GM23338 (cell line): ENCODE results near the gene MTHFR. TPM values are rescaled to one million over a fixed set of nuclear protein-coding genes. Genes with fewer than 3 reads are reported as not detected.

ENCODE experiments used
- ATAC-seq: fragments of 200-7000 bp; cut with Tn5 transposase; 3 replicates; pipeline ENCODE4 v1.9.1; 2020
- DNase-seq: peaks from one replicate; pipeline ENCODE4 v3.0.0-alpha.2; 2015; ENCODE audit warnings: low spot score
- H2AFZ ChIP-seq: fragments of 200-600 bp; sonication (generic); 2 replicates; pipeline ENCODE4 v1.8.0; 2016; ENCODE audit warnings: antibody characterized with exemption, mild to moderate bottlenecking, moderate library complexity
- H3F3A ChIP-seq: fragments of 200-600 bp; sonication (generic); replicated peaks from 2 replicates; pipeline ENCODE4 v1.8.0; 2017; ENCODE audit warnings: antibody characterized with exemption, mixed run types, low read depth
- H3K27ac ChIP-seq: fragments of 200-600 bp; sonication (generic); 2 replicates; pipeline ENCODE4 v1.6.1; 2016; ENCODE audit warnings: low read depth
- H3K27me3 ChIP-seq: fragments of 200-600 bp; sonication (generic); 2 replicates; pipeline ENCODE4 v1.8.0; 2016; ENCODE audit warnings: mild to moderate bottlenecking, mixed run types, moderate library complexity; ENCODE audit not compliant: insufficient read depth
- H3K36me3 ChIP-seq: fragments of 200-600 bp; sonication (generic); 2 replicates; pipeline ENCODE4 v1.8.0; 2016; ENCODE audit warnings: mild to moderate bottlenecking; ENCODE audit not compliant: insufficient read depth
- H3K4me1 ChIP-seq: fragments of 200-600 bp; sonication (generic); 2 replicates; pipeline ENCODE4 v1.8.0; 2016; ENCODE audit warnings: mild to moderate bottlenecking, moderate library complexity; ENCODE audit not compliant: insufficient read depth
- H3K4me2 ChIP-seq: fragments of 200-600 bp; sonication (generic); 2 replicates; pipeline ENCODE4 v1.7.1; 2017; ENCODE audit warnings: mixed run types
- H3K4me3 ChIP-seq: fragments of 200-600 bp; sonication (generic); 2 replicates; pipeline ENCODE4 v1.6.1; 2016; ENCODE audit warnings: mixed run types
- H3K79me2 ChIP-seq: fragments of 200-600 bp; sonication (generic); replicated peaks from 2 replicates; pipeline ENCODE4 v1.8.0; 2017; ENCODE audit warnings: mild to moderate bottlenecking; ENCODE audit not compliant: insufficient read depth
- H3K9me2 ChIP-seq: fragments of 200-600 bp; sonication (generic); 2 replicates; pipeline ENCODE4 v1.8.0; 2017; ENCODE audit not compliant: insufficient read depth
- H4K20me1 ChIP-seq: fragments of 200-600 bp; sonication (generic); replicated peaks from 2 replicates; pipeline ENCODE4 v1.8.0; 2017; ENCODE audit warnings: mild to moderate bottlenecking; ENCODE audit not compliant: insufficient read depth
- H3K27ac Mint-ChIP-seq: 2 replicates; pipeline ENCODE4 v1.8.0; 2020; ENCODE audit warnings: inconsistent platforms, mild to moderate bottlenecking, moderate library complexity, mixed read lengths
- H3K27me3 Mint-ChIP-seq: 3 replicates; pipeline ENCODE4 v1.8.0; 2022; ENCODE audit warnings: low read depth, mild to moderate bottlenecking, moderate library complexity, mixed read lengths, inconsistent platforms; ENCODE audit not compliant: insufficient read depth, poor library complexity
- H3K36me3 Mint-ChIP-seq: 3 replicates; pipeline ENCODE4 v1.8.0; 2021; ENCODE audit warnings: low read depth, mild to moderate bottlenecking, inconsistent platforms, moderate library complexity, mixed read lengths
- H3K4me1 Mint-ChIP-seq: 3 replicates; pipeline ENCODE4 v1.8.0; 2020; ENCODE audit warnings: mild to moderate bottlenecking, inconsistent platforms, mixed read lengths
- H3K4me3 Mint-ChIP-seq: 3 replicates; pipeline ENCODE4 v1.8.0; 2021; ENCODE audit warnings: moderate library complexity, mild to moderate bottlenecking, inconsistent platforms, mixed read lengths
- H3K9me3 Mint-ChIP-seq: 3 replicates; pipeline ENCODE4 v1.8.0; 2020; ENCODE audit warnings: moderate library complexity, mild to moderate bottlenecking, inconsistent platforms, mixed read lengths
- CREB1 ChIP-seq: fragments of 250-450 bp; sonication (Bioruptor Pico); IDR thresholded peaks from 2 replicates; pipeline ENCODE4 v1.5.0; 2020; ENCODE audit warnings: low read depth, mild to moderate bottlenecking, moderate library complexity
- CTCF ChIP-seq, 2 experiments: fragments of 200-600 bp in 1 of 2; sonication (generic) in 1 of 2; conservative IDR thresholded peaks; 2 replicates each; pipeline versions ENCODE4 v1.5.1 to v1.6.1; 2016 to 2017; ENCODE audit warnings: antibody characterized with exemption in 2 of 2, low read depth in 2 of 2, mild to moderate bottlenecking in 2 of 2, moderate library complexity in 1 of 2
- EZH2 ChIP-seq: fragments of 200-600 bp; sonication (generic); IDR thresholded peaks from one replicate; pipeline ENCODE4 v1.8.0; 2017; ENCODE audit warnings: antibody characterized with exemption, mild to moderate bottlenecking, low read depth; ENCODE audit not compliant: unreplicated experiment
- EZH2phosphoT487 ChIP-seq: fragments of 200-600 bp; sonication (generic); IDR thresholded peaks from one replicate; pipeline ENCODE4 v1.8.1; 2018; ENCODE audit warnings: antibody characterized with exemption; ENCODE audit not compliant: unreplicated experiment
- JUNB ChIP-seq: IDR thresholded peaks from one replicate; pipeline ENCODE4 v1.6.1; 2016; ENCODE audit warnings: antibody characterized with exemption; ENCODE audit not compliant: unreplicated experiment
- NANOG ChIP-seq: IDR thresholded peaks from 2 replicates; pipeline ENCODE4 v1.6.1; 2016; ENCODE audit warnings: antibody characterized with exemption, borderline replicate concordance
- POLR2AphosphoS5 ChIP-seq: IDR thresholded peaks from 2 replicates; pipeline ENCODE4 v1.6.1; 2016; ENCODE audit warnings: antibody characterized with exemption, low read depth
- REST ChIP-seq: IDR thresholded peaks from one replicate; pipeline ENCODE4 v1.6.1; 2018; ENCODE audit warnings: antibody characterized with exemption; ENCODE audit not compliant: unreplicated experiment
- STAT1 ChIP-seq: IDR thresholded peaks from one replicate; pipeline ENCODE4 v1.6.1; 2016; ENCODE audit warnings: antibody characterized with exemption; ENCODE audit not compliant: unreplicated experiment
- ZNF114 ChIP-seq: fragments of 250-450 bp; sonication (Bioruptor Pico); IDR thresholded peaks from 2 replicates; pipeline ENCODE4 v1.5.0; 2020; ENCODE audit warnings: mild to moderate bottlenecking, moderate library complexity
- ZNF331 ChIP-seq: fragments of 250-450 bp; sonication (Bioruptor Pico); IDR thresholded peaks from 2 replicates; pipeline ENCODE4 v1.5.0; 2020; ENCODE audit warnings: low read depth, mild to moderate bottlenecking, moderate library complexity
- ZNF462 ChIP-seq: fragments of 250-450 bp; sonication (Bioruptor Pico); IDR thresholded peaks from 2 replicates; pipeline ENCODE4 v1.5.0; 2020; ENCODE audit warnings: mild to moderate bottlenecking, moderate library complexity
- polyA plus RNA-seq: library from polyadenylated mRNA; unstranded; fragments of >200 nt; fragmentation: Nextera tagmentation; extraction: Ambion mirVana; gene quantifications from 2 replicates; pipeline ENCODE4 v1.2.1, GENCODE V29; 2016
- total RNA-seq: library from RNA; depleted of rRNA; stranded (reverse); fragments of >200 nt; shearing (Covaris generic); gene quantifications from 2 replicates; pipeline ENCODE4 v1.2.3, GENCODE V29; 2014
- TF ChIP-seq, protein P1 (sequence below): IDR thresholded peaks from 2 replicates; pipeline ENCODE4 v1.6.1; 2016; ENCODE audit warnings: antibody characterized with exemption

MTHFR gene
- total and polyA plus RNA-seq, 2 experiments from 2014 or later, result 6.9 to 21.6 TPM

GRCh38 chr1:11847667-11848372, 42.1 kb upstream of the MTHFR start, which contains the start of gene NPPA:
NPPA (minus strand) TSS chr1:11847783; CDS start chr1:11847684, 99 bp downstream.
- TF ChIP-seq ZNF114 (CRISPR knock-in tag) (no peak), ZNF462 (no peak), EZH2phosphoT487 (no peak), REST (no peak), CTCF (conservative IDR thresholded peaks at IDR 0.05; ENCODE audit: low read depth in 2 of 2) (no peak), POLR2AphosphoS5 (no peak), NANOG (no peak), EZH2 (no peak), STAT1 (no peak), CREB1 (CRISPR knock-in tag) (no peak), ZNF331 (no peak), JUNB (no peak)
- TF ChIP-seq, protein P1, sequence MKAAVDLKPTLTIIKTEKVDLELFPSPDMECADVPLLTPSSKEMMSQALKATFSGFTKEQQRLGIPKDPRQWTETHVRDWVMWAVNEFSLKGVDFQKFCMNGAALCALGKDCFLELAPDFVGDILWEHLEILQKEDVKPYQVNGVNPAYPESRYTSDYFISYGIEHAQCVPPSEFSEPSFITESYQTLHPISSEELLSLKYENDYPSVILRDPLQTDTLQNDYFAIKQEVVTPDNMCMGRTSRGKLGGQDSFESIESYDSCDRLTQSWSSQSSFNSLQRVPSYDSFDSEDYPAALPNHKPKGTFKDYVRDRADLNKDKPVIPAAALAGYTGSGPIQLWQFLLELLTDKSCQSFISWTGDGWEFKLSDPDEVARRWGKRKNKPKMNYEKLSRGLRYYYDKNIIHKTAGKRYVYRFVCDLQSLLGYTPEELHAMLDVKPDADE, result no peak

More at GRCh38 chr1:11847667-11848372, 42.1 kb upstream of the MTHFR start, which contains the start of gene NPPA:
- Histone ChIP-seq H2AFZ (no peak within 1 kb of the TSS), H3K27me3 (no peaks in the 10 kb centered on the region), H3K4me1 (no peaks in the 10 kb centered on the region), H3K4me2 (no peak within 1 kb of the TSS), H3F3A (no peaks in the 10 kb centered on the region; the same call in 1 of the 2 replicates), H3K9me2 (no peaks in the 10 kb centered on the region), H3K4me3 (no peak within 1 kb of the TSS), H4K20me1 (peaks cover 5% of the 10 kb centered on the region; the same call in 1 of the 2 replicates), H3K36me3 (peaks cover 14% of the 10 kb centered on the region; the same call in 1 of the 2 replicates), H3K27ac (no peak within 1 kb of the TSS), H3K79me2 (no peaks in the 10 kb centered on the region)
- DNase-seq, result no peak
- Mint-ChIP-seq H3K9me3 (no peaks in the 10 kb centered on the region), H3K27me3 (peaks cover 6% of the 10 kb centered on the region), H3K27ac (no peak within 1 kb of the TSS), H3K4me3 (no peak within 1 kb of the TSS), H3K36me3 (peaks cover 19% of the 10 kb centered on the region), H3K4me1 (no peaks in the 10 kb centered on the region)
- ATAC-seq, result no peak
